Skeletal muscle satellite cell (primary cell): ENCODE measurements around the gene GON4L.
"Not testable (repeated sequence)": the region's sequence is repeated elsewhere in the genome, so short reads cannot be mapped to it uniquely, and the experiment has no call there.

Source experiments
- H3K27me3 ChIP-seq: 2 replicates; pipeline ENCODE4 v1.7.0; 2013; ENCODE audit warnings: low read length; ENCODE audit not compliant: control insufficient read depth, insufficient read depth
- H3K36me3 ChIP-seq: 2 replicates; pipeline ENCODE4 v1.7.0; 2013; ENCODE audit warnings: mild to moderate bottlenecking, control low read depth, low read length; ENCODE audit not compliant: insufficient read depth
- H3K4me1 ChIP-seq: 2 replicates; pipeline ENCODE4 v1.7.0; 2013; ENCODE audit warnings: low read length; ENCODE audit not compliant: control insufficient read depth, insufficient read depth
- H3K4me2 ChIP-seq: 2 replicates; pipeline ENCODE4 v1.7.0; 2013; ENCODE audit warnings: mild to moderate bottlenecking, low read length
- H3K4me3 ChIP-seq: 2 replicates; pipeline ENCODE4 v1.7.0; 2013; ENCODE audit warnings: low read length
- H3K9ac ChIP-seq: 2 replicates; pipeline ENCODE4 v1.7.0; 2013; ENCODE audit warnings: mild to moderate bottlenecking, low read depth, low read length, moderate library complexity
- H3K9me3 ChIP-seq: replicated peaks from 2 replicates; pipeline ENCODE4 v1.7.0; 2013; ENCODE audit warnings: mild to moderate bottlenecking, control low read depth, low read length

GON4L gene

GRCh38 chr1:155763090-155763815 is 93.8 kb downstream of the GON4L start:
- H3K27me3 ChIP-seq, H3K9me3 ChIP-seq, H3K4me3 ChIP-seq, H3K9ac ChIP-seq: not testable (repeated sequence)
- Histone ChIP-seq H3K4me2 (peak overlapping the region; percentile 59), H3K36me3 (peaks cover 59% of the 10 kb centered on the region), H3K4me1 (peaks cover 11% of the 10 kb centered on the region)

GRCh38 chr1:155761736-155762405 is 95.1 kb downstream of the GON4L start:
- Histone ChIP-seq H3K4me3 (no peak overlapping the region), H3K4me2 (no peak overlapping the region), H3K4me1 (peaks cover 11% of the 10 kb centered on the region), H3K9ac (no peak overlapping the region), H3K36me3 (peaks cover 59% of the 10 kb centered on the region), H3K27me3 (no peaks in the 10 kb centered on the region), H3K9me3 (no peaks in the 10 kb centered on the region)

GRCh38 chr1:155760751-155761475 is 96.1 kb downstream of the GON4L start:
- Histone ChIP-seq H3K27me3 (no peaks in the 10 kb centered on the region), H3K36me3 (peaks cover 61% of the 10 kb centered on the region), H3K4me2 (no peak overlapping the region), H3K9ac (no peak overlapping the region), H3K9me3 (no peaks in the 10 kb centered on the region), H3K4me3 (no peak overlapping the region), H3K4me1 (peaks cover 11% of the 10 kb centered on the region)

- Histone ChIP-seq H3K36me3 (peaks cover 59% of the 10 kb centered on the region), H3K27me3 (no peaks in the 10 kb centered on the region), H3K4me1 (peaks cover 11% of the 10 kb centered on the region), H3K4me3 (no peak overlapping the region), H3K4me2 (no peak overlapping the region), H3K9me3 (no peaks in the 10 kb centered on the region), H3K9ac (no peak overlapping the region)
Observed at GRCh38 chr1:155759966-155760630, 96.9 kb downstream of the GON4L start.

- H3K9me3 ChIP-seq, H3K9ac ChIP-seq, H3K27me3 ChIP-seq, H3K4me1 ChIP-seq, H3K4me3 ChIP-seq, H3K4me2 ChIP-seq: not testable (repeated sequence)
- H3K36me3 ChIP-seq: peaks cover 56% of the 10 kb centered on the region
Observed at GRCh38 chr1:155759017-155759416, 98.0 kb downstream of the GON4L start.

GRCh38 chr1:155748141-155748540 is 108.9 kb downstream of the GON4L start:
- not testable (repeated sequence) for H3K4me3 ChIP-seq

GRCh38 chr1:155747586-155747985 is 109.4 kb downstream of the GON4L start:
- H3K4me2 ChIP-seq, H3K9ac ChIP-seq: not testable (repeated sequence)

More at GRCh38 chr1:155748141-155748540, 108.9 kb downstream of the GON4L start:
- peaks cover 17% of the 10 kb centered on the region for H3K36me3 ChIP-seq
- H3K27me3 ChIP-seq, H3K9ac ChIP-seq, H3K4me2 ChIP-seq, H3K9me3 ChIP-seq: not testable (repeated sequence)
- H3K4me1 ChIP-seq: peaks cover 13% of the 10 kb centered on the region

GRCh38 chr1:155745284-155746228 is 111.5 kb downstream of the GON4L start:
- peaks cover 13% of the 10 kb centered on the region for H3K4me1 ChIP-seq
- peak overlapping the region; percentile 77 for H3K4me3 ChIP-seq
- H3K9me3 ChIP-seq, H3K27me3 ChIP-seq, H3K36me3 ChIP-seq: not testable (repeated sequence)
- H3K4me2 ChIP-seq: peak overlapping the region; percentile 90
- H3K9ac ChIP-seq: peak overlapping the region; percentile 89

More at GRCh38 chr1:155747586-155747985, 109.4 kb downstream of the GON4L start:
- not testable (repeated sequence) for H3K9me3 ChIP-seq, H3K27me3 ChIP-seq, H3K4me3 ChIP-seq
- Histone ChIP-seq H3K36me3 (peaks cover 13% of the 10 kb centered on the region), H3K4me1 (peaks cover 13% of the 10 kb centered on the region)

GRCh38 chr1:155744711-155745283 is 112.2 kb downstream of the GON4L start:
- peak overlapping the region; percentile 89 for H3K9ac ChIP-seq
- no peaks in the 10 kb centered on the region for H3K9me3 ChIP-seq
- peak overlapping the region; percentile 90 for H3K4me2 ChIP-seq
- peak overlapping the region; percentile 77 for H3K4me3 ChIP-seq
- H3K27me3 ChIP-seq: no peaks in the 10 kb centered on the region
- H3K4me1 ChIP-seq: peaks cover 13% of the 10 kb centered on the region
- peaks cover 6% of the 10 kb centered on the region for H3K36me3 ChIP-seq

- no peaks in the 10 kb centered on the region for H3K4me1 ChIP-seq
- H3K27me3 ChIP-seq: no peaks in the 10 kb centered on the region
- no peak overlapping the region for H3K9ac ChIP-seq
- H3K4me2 ChIP-seq: no peak overlapping the region
- H3K36me3 ChIP-seq: peaks cover 16% of the 10 kb centered on the region
- H3K4me3 ChIP-seq: no peak overlapping the region
- H3K9me3 ChIP-seq: no peaks in the 10 kb centered on the region
Observed at GRCh38 chr1:155741908-155742307, 115.1 kb downstream of the GON4L start.
